Measurements from ENCODE around the gene ALK.

Gene ALK

GRCh38 chr2:29560566-29560965, 360.8 kb downstream of the ALK start:
- Histone ChIP-seq H3K4me2 (ENCODE audit: low read length) (no peak overlapping the region), H3K4me3 (ENCODE audit: low read length) (no peak overlapping the region), H2AFZ (ENCODE audit: low read depth, low read length) (no peak overlapping the region), H4K20me1 (ENCODE audit: insufficient read depth, low read length) (no peaks in the 10 kb centered on the region), H3K9me3 (ENCODE audit: insufficient read depth, low read length) (no peaks in the 10 kb centered on the region), H3K27ac (ENCODE audit: low read length) (no peak overlapping the region), H3K27me3 (ENCODE audit: low read depth, low read length) (peaks cover 5% of the 10 kb centered on the region; the same call in 1 of the 2 replicates), H3K9ac (ENCODE audit: low read length) (no peak overlapping the region), H3K36me3 (replicated peaks; ENCODE audit: low read depth, low read length) (no peaks in the 10 kb centered on the region), H3K4me1 (ENCODE audit: low read length) (no peaks in the 10 kb centered on the region), H3K79me2 (ENCODE audit: low read length) (no peaks in the 10 kb centered on the region)
- TF ChIP-seq EZH2phosphoT487 (IDR thresholded peaks at IDR 0.05; ENCODE audit: low read depth), result no peak
- no peak for TF ChIP-seq CTCF (IDR thresholded peaks at IDR 0.05; ENCODE audit: low read depth, low read length)

DNA sequence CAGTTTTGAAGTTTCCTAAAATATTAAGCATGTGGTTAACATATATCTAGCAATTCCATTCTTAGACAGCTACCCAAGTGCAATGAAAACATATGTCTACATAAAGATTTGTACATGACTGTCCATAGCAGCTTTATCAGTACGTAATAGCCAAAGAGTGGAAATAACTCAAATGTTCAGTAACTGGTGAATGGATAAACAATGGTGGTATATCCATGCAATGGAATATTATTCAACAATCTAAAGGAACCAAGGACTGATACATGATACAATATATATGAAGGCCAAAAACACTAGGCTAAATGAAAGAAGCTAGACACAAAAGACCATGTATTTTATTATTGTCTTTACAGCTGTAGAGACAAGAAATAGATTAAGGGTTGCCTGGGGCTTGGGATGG, 361.4 kb downstream of the ALK start:
- no peak overlapping the region for H3K9ac ChIP-seq (ENCODE audit: low read length)
- no peak overlapping the region for H3K27ac ChIP-seq (ENCODE audit: low read length)
- no peaks in the 10 kb centered on the region for H4K20me1 ChIP-seq (ENCODE audit: insufficient read depth, low read length)
- TF ChIP-seq CTCF (IDR thresholded peaks at IDR 0.05; ENCODE audit: low read depth, low read length), result no peak
- no peak for TF ChIP-seq EZH2phosphoT487 (IDR thresholded peaks at IDR 0.05; ENCODE audit: low read depth)
- H3K27me3 ChIP-seq (ENCODE audit: low read depth, low read length), result peaks cover 2% of the 10 kb centered on the region; the same call in 1 of the 2 replicates
- no peak overlapping the region for H2AFZ ChIP-seq (ENCODE audit: low read depth, low read length)
- H3K79me2 ChIP-seq (ENCODE audit: low read length), result no peaks in the 10 kb centered on the region
- H3K9me3 ChIP-seq (ENCODE audit: insufficient read depth, low read length), result no peaks in the 10 kb centered on the region
- no peaks in the 10 kb centered on the region for H3K36me3 ChIP-seq (replicated peaks; ENCODE audit: low read depth, low read length)
- H3K4me2 ChIP-seq (ENCODE audit: low read length), result no peak overlapping the region
- no peak overlapping the region for H3K4me3 ChIP-seq (ENCODE audit: low read length)
- no peaks in the 10 kb centered on the region for H3K4me1 ChIP-seq (ENCODE audit: low read length)

DNA sequence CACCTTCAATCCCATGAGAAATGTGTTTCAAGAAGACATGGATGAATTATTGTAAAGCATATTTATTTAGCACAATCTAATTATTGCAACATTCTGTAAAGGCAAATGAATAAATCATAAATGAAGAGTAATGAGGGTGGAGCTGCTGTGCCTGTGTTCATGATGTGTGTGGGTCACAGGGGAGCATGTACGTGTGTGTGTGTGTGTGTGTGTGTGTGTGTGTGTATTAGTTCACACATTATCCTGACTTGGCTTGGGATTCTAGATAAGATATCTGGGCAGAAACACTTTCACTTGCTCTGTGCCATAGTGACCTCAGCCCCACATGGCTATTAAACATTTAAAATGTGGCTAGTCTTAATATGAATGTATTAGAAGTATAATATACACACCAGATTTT, 361.8 kb downstream of the ALK start:
- no peaks in the 10 kb centered on the region for H3K36me3 ChIP-seq (replicated peaks; ENCODE audit: low read depth, low read length)
- H3K79me2 ChIP-seq (ENCODE audit: low read length), result no peaks in the 10 kb centered on the region
- H3K27ac ChIP-seq (ENCODE audit: low read length), result no peak overlapping the region
- no peak overlapping the region for H3K4me2 ChIP-seq (ENCODE audit: low read length)
- no peaks in the 10 kb centered on the region for H4K20me1 ChIP-seq (ENCODE audit: insufficient read depth, low read length)
- H2AFZ ChIP-seq (ENCODE audit: low read depth, low read length), result no peak overlapping the region
- no peaks in the 10 kb centered on the region for H3K9me3 ChIP-seq (ENCODE audit: insufficient read depth, low read length)
- H3K27me3 ChIP-seq (ENCODE audit: low read depth, low read length), result peaks cover 2% of the 10 kb centered on the region; the same call in 1 of the 2 replicates
- H3K9ac ChIP-seq (ENCODE audit: low read length), result no peak overlapping the region
- H3K4me1 ChIP-seq (ENCODE audit: low read length), result no peaks in the 10 kb centered on the region
- TF ChIP-seq CTCF (IDR thresholded peaks at IDR 0.05; ENCODE audit: low read depth, low read length), result no peak
- no peak overlapping the region for H3K4me3 ChIP-seq (ENCODE audit: low read length)

DNA sequence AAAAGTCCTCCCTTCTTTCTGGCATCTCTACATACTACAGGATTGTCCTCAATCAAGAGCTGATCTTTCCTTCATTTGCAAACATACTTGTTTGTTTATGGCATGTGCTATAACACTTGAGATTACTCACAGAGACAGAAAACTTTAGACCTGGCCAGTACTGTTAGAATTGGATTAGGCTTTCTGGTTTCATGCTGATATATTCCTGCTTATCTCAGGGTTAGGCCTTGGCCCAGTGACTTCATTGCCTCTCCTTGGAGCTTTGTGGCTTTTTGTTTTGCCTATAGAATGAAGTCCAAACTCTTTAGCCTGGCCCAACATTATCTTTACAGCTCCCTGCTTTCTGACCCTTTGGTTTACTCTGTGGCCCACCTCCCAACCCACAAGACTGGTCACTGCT, 363.3 kb downstream of the ALK start:
- H3K79me2 ChIP-seq (ENCODE audit: low read length), result no peaks in the 10 kb centered on the region
- H2AFZ ChIP-seq (ENCODE audit: low read depth, low read length), result no peak overlapping the region
- peaks cover 14% of the 10 kb centered on the region; the same call in 1 of the 2 replicates for H3K27me3 ChIP-seq (ENCODE audit: low read depth, low read length)
- H3K9ac ChIP-seq (ENCODE audit: low read length), result no peak overlapping the region
- no peak overlapping the region for H3K27ac ChIP-seq (ENCODE audit: low read length)
- no peaks in the 10 kb centered on the region for H3K4me1 ChIP-seq (ENCODE audit: low read length)
- no peak overlapping the region for H3K4me3 ChIP-seq (ENCODE audit: low read length)
- no peak for TF ChIP-seq CTCF (IDR thresholded peaks at IDR 0.05; ENCODE audit: low read depth, low read length)
- H3K36me3 ChIP-seq (replicated peaks; ENCODE audit: low read depth, low read length), result no peaks in the 10 kb centered on the region
- H3K4me2 ChIP-seq (ENCODE audit: low read length), result no peak overlapping the region
- H3K9me3 ChIP-seq (ENCODE audit: insufficient read depth, low read length), result no peaks in the 10 kb centered on the region
- no peaks in the 10 kb centered on the region for H4K20me1 ChIP-seq (ENCODE audit: insufficient read depth, low read length)
